Caco-2 (cell line): ENCODE measurements around the gene TMEM218. TPM values are rescaled to one million over a fixed set of nuclear protein-coding genes. Genes with fewer than 3 reads are reported as not detected.
A peak's percentile ranks its signal among the peaks of the same experiment; 100 is the strongest.

Experiments
- BruUV-seq: library from RNA; stranded (reverse); fragments of 400-500 nt; replicated peaks from 2 replicates; lab custom pipeline; 2021; lab: Mats Ljungman, UMichigan
- CTCF ChIA-PET: fragments of 300-600 bp; sonication (Branson Sonifier 250); formaldehyde crosslinking; loops from one replicate; lab custom pipeline; 2022; ENCODE audit warnings: antibody characterized with exemption; lab: Charles Lee
- POLR2A ChIA-PET: fragments of 300-600 bp; sonication (Branson Sonifier 250); formaldehyde crosslinking; loops from one replicate; lab custom pipeline; 2022; ENCODE audit warnings: antibody characterized with exemption; lab: Charles Lee
- DNase-seq, 2 experiments: peaks; one replicate each; pipeline versions ENCODE4 v3.0.0 to v3.0.0-alpha.2; 2020 to 2022
- H3K27me3 ChIP-seq: replicated peaks from 2 replicates; pipeline ENCODE4 v1.6.0; 2011; ENCODE audit warnings: low read length; ENCODE audit not compliant: control insufficient read depth, insufficient read depth
- H3K36me3 ChIP-seq: 2 replicates; pipeline ENCODE4 v1.5.1; 2011; ENCODE audit warnings: low read length; ENCODE audit not compliant: control insufficient read depth, insufficient read depth
- H3K4me1 ChIP-seq: fragments of 250-450 bp; sonication (Bioruptor Pico); 2 replicates; pipeline ENCODE4 v1.5.1; 2020; ENCODE audit warnings: mild to moderate bottlenecking
- H3K4me3 ChIP-seq: 2 replicates; pipeline ENCODE4 v1.5.1; 2011; ENCODE audit warnings: low read depth, mild to moderate bottlenecking, control low read depth, low read length
- H3K9me3 ChIP-seq: fragments of 250-450 bp; sonication (Bioruptor Pico); 2 replicates; pipeline ENCODE4 v1.5.1; 2020; ENCODE audit warnings: mild to moderate bottlenecking, moderate library complexity
- H3K27ac Mint-ChIP-seq: one replicate; pipeline ENCODE4 v1.8.0; 2022; ENCODE audit warnings: mixed read lengths; ENCODE audit not compliant: unreplicated experiment
- H3K27me3 Mint-ChIP-seq: one replicate; pipeline ENCODE4 v1.8.0; 2022; ENCODE audit warnings: mixed read lengths; ENCODE audit not compliant: insufficient read depth, unreplicated experiment
- H3K36me3 Mint-ChIP-seq: one replicate; pipeline ENCODE4 v1.8.0; 2022; ENCODE audit warnings: mild to moderate bottlenecking, mixed read lengths; ENCODE audit not compliant: insufficient read depth, unreplicated experiment
- H3K4me1 Mint-ChIP-seq: one replicate; pipeline ENCODE4 v1.8.0; 2022; ENCODE audit warnings: low read depth, mixed read lengths; ENCODE audit not compliant: unreplicated experiment
- H3K4me3 Mint-ChIP-seq: one replicate; pipeline ENCODE4 v1.8.0; 2022; ENCODE audit warnings: mild to moderate bottlenecking, moderate library complexity, mixed read lengths; ENCODE audit not compliant: unreplicated experiment
- H3K9me3 Mint-ChIP-seq: one replicate; pipeline ENCODE4 v1.8.0; 2022; ENCODE audit warnings: mixed read lengths; ENCODE audit not compliant: unreplicated experiment
- CTCF ChIP-seq, 2 experiments: fragments of 200-600 bp in 1 of 2; IDR thresholded peaks; 1 replicate in 1 of 2; 2 replicates in 1 of 2; pipeline versions ENCODE4 v1.5.1 to v1.8.0; 2011 to 2022; ENCODE audit warnings: antibody characterized with exemption in 1 of 2, control low read depth in 1 of 2, inconsistent platforms in 1 of 2, low read depth in 1 of 2, low read length in 1 of 2, mild to moderate bottlenecking in 1 of 2, moderate library complexity in 1 of 2; ENCODE audit not compliant: insufficient read depth in 1 of 2, severe bottlenecking in 1 of 2, unreplicated experiment in 1 of 2
- intact Hi-C: fragments of 100-400 bp; cut with micrococcal nuclease; formaldehyde crosslinking; loops from one replicate; pipeline ENCODE4 v1.10.0; 2022; ENCODE audit not compliant: unreplicated experiment
- total RNA-seq: library from RNA; stranded (reverse); gene quantifications from 2 replicates; pipeline ENCODE4 v1.2.3, GENCODE V29; 2022

TMEM218 gene
- total RNA-seq, 1 experiment from 2014 or later = 20.3 TPM

GRCh38 chr11:125068368-125068767 is 43.1 kb downstream of the TMEM218 start:
- no peak for TF ChIP-seq CTCF (IDR thresholded peaks at IDR 0.05; ENCODE audit: insufficient read depth in 1 of 2, low read depth in 1 of 2, low read length in 1 of 2, severe bottlenecking in 1 of 2, unreplicated experiment in 1 of 2)
- no peak overlapping the region for H3K4me3 Mint-ChIP-seq
- no peak overlapping the region for H3K4me3 ChIP-seq
- H3K27me3 Mint-ChIP-seq = peaks cover 3% of the 10 kb centered on the region
- H3K36me3 ChIP-seq = no peaks in the 10 kb centered on the region
- intact Hi-C loops = no loop called here
- H3K36me3 Mint-ChIP-seq = peaks cover 6% of the 10 kb centered on the region
- DNase-seq = no peak
- BruUV-seq = no TSS peak
- H3K4me1 Mint-ChIP-seq = peaks cover 36% of the 10 kb centered on the region
- H3K4me1 ChIP-seq = peaks cover 32% of the 10 kb centered on the region
- ChIA-PET CTCF (no interaction called here), POLR2A (no interaction called here)
- H3K27me3 ChIP-seq = no peaks in the 10 kb centered on the region
- H3K9me3 Mint-ChIP-seq = no peaks in the 10 kb centered on the region
- no peaks in the 10 kb centered on the region for H3K9me3 ChIP-seq
- H3K27ac Mint-ChIP-seq = no peak overlapping the region

GRCh38 chr11:125064070-125064469 is 47.4 kb downstream of the TMEM218 start:
- Mint-ChIP-seq H3K9me3 (no peaks in the 10 kb centered on the region), H3K36me3 (no peaks in the 10 kb centered on the region), H3K27ac (no peak overlapping the region), H3K4me3 (peak overlapping the region; percentile 84), H3K4me1 (no peaks in the 10 kb centered on the region), H3K27me3 (peaks cover 3% of the 10 kb centered on the region)
- no peaks in the 10 kb centered on the region for H3K36me3 ChIP-seq
- H3K9me3 ChIP-seq = peaks cover 2% of the 10 kb centered on the region; the same call in 1 of the 2 replicates
- CTCF ChIA-PET = no interaction called here
- H3K4me1 ChIP-seq = peaks cover 6% of the 10 kb centered on the region; the same call in 1 of the 2 replicates
- DNase-seq = no peak
- BruUV-seq = TSS peak; percentile 37
- no peak for TF ChIP-seq CTCF (IDR thresholded peaks at IDR 0.05; ENCODE audit: insufficient read depth in 1 of 2, low read depth in 1 of 2, low read length in 1 of 2, severe bottlenecking in 1 of 2, unreplicated experiment in 1 of 2)
- POLR2A ChIA-PET = no interaction called here
- intact Hi-C loops = loop anchor here (5.0 kb wide), 1 partner anchor 102 kb away; no protein-coding TSS in a partner anchor
- H3K4me3 ChIP-seq = peak overlapping the region; percentile 56
- H3K27me3 ChIP-seq = no peaks in the 10 kb centered on the region

DNA sequence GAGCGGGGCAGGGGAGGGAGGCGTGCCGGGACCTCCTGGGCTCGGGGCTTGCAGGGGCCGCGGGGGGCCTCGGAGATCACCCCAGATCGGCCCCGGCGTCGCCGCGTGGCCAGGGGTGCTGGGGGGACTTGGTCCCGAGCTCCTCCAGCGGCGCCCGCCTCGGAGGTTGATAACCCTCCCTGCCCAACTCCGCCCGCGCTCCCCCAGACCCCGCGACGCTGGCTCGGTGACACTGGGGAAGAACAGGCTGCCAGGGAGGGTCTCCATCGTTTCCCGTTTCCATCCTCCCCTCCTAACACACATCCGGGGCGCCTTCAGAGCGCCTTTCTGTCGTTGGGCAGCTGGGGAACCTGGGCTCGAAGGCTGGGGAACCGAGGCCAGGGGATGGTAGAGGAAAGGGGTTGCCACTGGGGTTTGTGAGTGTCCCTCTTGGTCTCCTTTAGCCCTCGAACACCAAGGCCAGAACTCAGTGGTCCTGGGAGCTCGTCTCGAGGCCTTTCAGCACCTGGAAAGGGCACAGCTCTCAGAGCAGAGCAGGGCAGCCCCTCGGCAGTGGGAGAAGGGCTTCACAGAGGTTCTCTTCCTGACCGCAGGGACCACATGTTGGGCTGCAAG is 47.9 kb downstream of the TMEM218 start:
- ChIA-PET CTCF (interaction anchor here (0.6 to 1.2 kb wide), 6 partner anchors 9 to 453 kb away, joined by 3 to 4 read pairs (median 3); no protein-coding TSS in a partner anchor), POLR2A (no interaction called here)
- Histone ChIP-seq H3K27me3 (no peaks in the 10 kb centered on the region), H3K4me1 (peaks cover 9% of the 10 kb centered on the region), H3K9me3 (peaks cover 3% of the 10 kb centered on the region; the same call in 1 of the 2 replicates), H3K4me3 (peak overlapping the region; percentile 56), H3K36me3 (no peaks in the 10 kb centered on the region)
- no TSS peak for BruUV-seq
- H3K9me3 Mint-ChIP-seq = no peaks in the 10 kb centered on the region
- TF ChIP-seq CTCF (IDR thresholded peaks at IDR 0.05; ENCODE audit: insufficient read depth in 1 of 2, low read depth in 1 of 2, low read length in 1 of 2, severe bottlenecking in 1 of 2, unreplicated experiment in 1 of 2) = no peak
- intact Hi-C loops = loop anchor here (1.0 to 5.0 kb wide), 4 partner anchors 8 to 101 kb away; partner anchors contain the start of gene TMEM218
- DNase-seq = peak in 1 of 2 experiments; percentile 42
- peaks cover 2% of the 10 kb centered on the region for H3K4me1 Mint-ChIP-seq
- no peaks in the 10 kb centered on the region for H3K36me3 Mint-ChIP-seq
- H3K4me3 Mint-ChIP-seq = peak overlapping the region; percentile 84
- H3K27me3 Mint-ChIP-seq = peaks cover 3% of the 10 kb centered on the region
- H3K27ac Mint-ChIP-seq = no peak overlapping the region
